Nephron (organoid): ENCODE data around the gene ABLIM3.

Experiments
- H3K27ac Mint-ChIP-seq, 3 experiments: 2 replicates each; pipeline ENCODE4 v1.8.0; 2020; ENCODE audit warnings: mixed read lengths in 3 of 3, mild to moderate bottlenecking in 2 of 3, moderate library complexity in 1 of 3
- H3K27me3 Mint-ChIP-seq: 2 replicates; pipeline ENCODE4 v1.8.0; 2021; ENCODE audit warnings: low read depth, mild to moderate bottlenecking, moderate library complexity, mixed read lengths
- H3K36me3 Mint-ChIP-seq: 2 replicates; pipeline ENCODE4 v1.8.0; 2020; ENCODE audit warnings: low read depth, mixed read lengths
- H3K4me1 Mint-ChIP-seq: 2 replicates; pipeline ENCODE4 v1.8.0; 2020; ENCODE audit warnings: mixed read lengths
- H3K4me3 Mint-ChIP-seq, 3 experiments: 2 replicates each; pipeline ENCODE4 v1.8.0; 2020; ENCODE audit warnings: mild to moderate bottlenecking in 3 of 3, mixed read lengths in 3 of 3, moderate library complexity in 2 of 3
- H3K9me3 Mint-ChIP-seq: 2 replicates; pipeline ENCODE4 v1.8.0; 2020; ENCODE audit warnings: mixed read lengths
- CTCF ChIP-seq, 3 experiments: fragments of 200-600 bp; sonication (generic); IDR thresholded peaks; one replicate each; pipeline ENCODE4 v1.5.0; 2021; ENCODE audit warnings: antibody characterized with exemption in 3 of 3; ENCODE audit not compliant: unreplicated experiment in 3 of 3

ABLIM3 gene

DNA sequence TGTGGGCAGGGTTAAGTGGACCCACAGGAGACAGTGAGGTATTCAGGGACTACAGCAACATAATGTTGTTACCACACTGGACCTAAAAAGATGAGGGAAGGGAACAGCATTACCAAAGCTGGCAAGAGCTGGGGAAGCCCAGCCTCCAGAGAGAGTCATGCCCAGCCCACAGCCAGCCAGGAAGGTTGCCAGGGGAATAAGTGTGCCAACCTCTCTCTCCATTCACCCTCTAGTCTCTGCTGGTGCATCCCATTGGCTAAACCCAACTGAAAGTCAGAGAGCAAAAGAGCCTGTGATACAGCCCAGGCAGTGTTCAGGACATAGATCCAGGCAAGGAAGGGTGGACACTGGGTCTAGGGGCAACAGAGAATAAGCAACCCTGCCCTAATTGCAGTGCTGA lies 94.5 kb downstream of the ABLIM3 start:
- no peaks in the 10 kb centered on the region for H3K36me3 Mint-ChIP-seq
- no peaks in the 10 kb centered on the region for H3K9me3 Mint-ChIP-seq
- H3K27me3 Mint-ChIP-seq: peaks cover 50% of the 10 kb centered on the region
- H3K4me3 Mint-ChIP-seq: no peak overlapping the region
- no peak overlapping the region for H3K27ac Mint-ChIP-seq
- no peak for TF ChIP-seq CTCF (IDR thresholded peaks at IDR 0.05; ENCODE audit: unreplicated experiment in 3 of 3)
- H3K4me1 Mint-ChIP-seq: peaks cover 35% of the 10 kb centered on the region

GRCh38 chr5:149237662-149238061 lies 96.4 kb downstream of the ABLIM3 start:
- no peak for TF ChIP-seq CTCF (IDR thresholded peaks at IDR 0.05; ENCODE audit: unreplicated experiment in 3 of 3)
- no peaks in the 10 kb centered on the region for H3K36me3 Mint-ChIP-seq

DNA sequence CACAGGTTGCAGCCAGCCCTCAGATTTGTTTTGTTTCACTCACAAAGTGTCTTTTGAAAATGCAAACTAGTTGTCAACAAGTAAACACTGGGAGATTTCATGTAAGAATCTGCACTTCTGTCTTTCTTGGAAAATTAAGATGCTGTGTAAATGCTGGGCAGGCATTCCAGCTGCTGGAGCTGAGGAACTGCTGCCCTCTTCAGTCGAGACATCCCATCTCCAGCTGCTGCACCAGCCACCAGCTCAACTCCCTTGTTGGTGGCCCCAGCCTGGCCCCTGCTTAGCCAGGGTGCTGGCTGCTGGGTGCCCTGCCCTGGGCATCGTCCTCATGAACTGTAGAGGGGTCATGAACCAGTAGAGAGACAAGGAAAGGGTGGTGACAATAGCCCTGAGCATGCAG lies 97.2 kb downstream of the ABLIM3 start:
- peaks cover 63% of the 10 kb centered on the region for H3K27me3 Mint-ChIP-seq
- no peak for TF ChIP-seq CTCF (IDR thresholded peaks at IDR 0.05; ENCODE audit: unreplicated experiment in 3 of 3)
- H3K36me3 Mint-ChIP-seq: no peaks in the 10 kb centered on the region
- H3K9me3 Mint-ChIP-seq: no peaks in the 10 kb centered on the region
- H3K4me3 Mint-ChIP-seq: no peak overlapping the region
- H3K4me1 Mint-ChIP-seq: peaks cover 23% of the 10 kb centered on the region
- H3K27ac Mint-ChIP-seq: no peak overlapping the region

More at GRCh38 chr5:149237662-149238061, 96.4 kb downstream of the ABLIM3 start:
- no peak overlapping the region for H3K27ac Mint-ChIP-seq
- H3K4me1 Mint-ChIP-seq: peaks cover 31% of the 10 kb centered on the region
- no peaks in the 10 kb centered on the region for H3K9me3 Mint-ChIP-seq
- H3K27me3 Mint-ChIP-seq: peaks cover 64% of the 10 kb centered on the region
- H3K4me3 Mint-ChIP-seq: no peak overlapping the region

DNA sequence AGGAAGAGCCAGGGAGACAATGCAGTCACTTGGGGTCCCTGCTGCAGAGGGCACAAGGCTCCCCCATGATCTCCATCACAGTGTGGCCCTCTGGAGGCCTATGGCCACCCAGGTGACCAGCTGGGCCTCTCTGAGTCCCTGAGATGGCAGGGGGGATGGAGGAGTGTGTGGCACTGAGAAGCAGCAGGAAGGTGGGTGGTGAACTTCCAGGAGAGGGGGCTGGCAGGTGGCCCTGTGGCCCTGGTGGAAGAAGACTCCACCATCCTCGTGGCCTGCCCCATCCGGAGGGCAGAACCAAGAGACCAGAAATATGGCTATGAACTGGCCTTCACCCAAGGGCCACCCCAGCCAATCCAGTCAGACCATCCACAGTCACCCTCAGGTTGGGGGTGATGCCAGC lies 98.6 kb downstream of the ABLIM3 start:
- Mint-ChIP-seq H3K4me3 (no peak overlapping the region), H3K27me3 (peaks cover 53% of the 10 kb centered on the region), H3K36me3 (no peaks in the 10 kb centered on the region), H3K4me1 (peaks cover 16% of the 10 kb centered on the region), H3K27ac (no peak overlapping the region), H3K9me3 (no peaks in the 10 kb centered on the region)
- TF ChIP-seq CTCF (IDR thresholded peaks at IDR 0.05; ENCODE audit: unreplicated experiment in 3 of 3): no peak

GRCh38 chr5:149240354-149240998 lies 99.2 kb downstream of the ABLIM3 start:
- Mint-ChIP-seq H3K27me3 (peaks cover 52% of the 10 kb centered on the region), H3K27ac (no peak overlapping the region), H3K4me1 (peaks cover 12% of the 10 kb centered on the region), H3K4me3 (no peak overlapping the region), H3K36me3 (no peaks in the 10 kb centered on the region), H3K9me3 (no peaks in the 10 kb centered on the region)
- no peak for TF ChIP-seq CTCF (IDR thresholded peaks at IDR 0.05; ENCODE audit: unreplicated experiment in 3 of 3)

DNA sequence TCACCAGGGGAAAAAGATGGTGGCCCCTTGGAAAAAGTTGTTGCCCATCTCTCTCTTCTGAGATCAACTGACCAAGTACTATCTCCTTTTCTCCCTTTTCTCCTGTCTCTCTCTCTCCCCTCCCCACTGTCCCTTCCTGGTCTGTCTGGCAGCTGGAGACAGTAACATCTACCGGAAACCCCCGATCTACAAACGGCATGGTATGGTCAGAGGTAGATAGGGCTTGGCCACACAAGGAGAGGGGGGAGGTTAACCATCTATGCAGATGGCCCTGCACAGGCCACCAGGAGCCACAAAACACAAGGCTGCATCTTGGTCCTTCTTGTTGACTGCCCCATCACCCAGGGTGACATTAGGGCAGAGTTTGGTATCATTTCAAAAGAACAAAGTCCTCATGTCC lies 101.0 kb downstream of the ABLIM3 start:
- H3K27me3 Mint-ChIP-seq: peaks cover 46% of the 10 kb centered on the region
- peaks cover 2% of the 10 kb centered on the region for H3K4me1 Mint-ChIP-seq
- no peaks in the 10 kb centered on the region for H3K9me3 Mint-ChIP-seq
- no peaks in the 10 kb centered on the region for H3K36me3 Mint-ChIP-seq
- TF ChIP-seq CTCF (IDR thresholded peaks at IDR 0.05; ENCODE audit: unreplicated experiment in 3 of 3): no peak
- no peak overlapping the region for H3K4me3 Mint-ChIP-seq
- no peak overlapping the region for H3K27ac Mint-ChIP-seq
